Adrenal gland (tissue), 5 donors: ENCODE measurements around the gene CORO2A.

Experiments
- CTCF ChIP-seq, 6 experiments: fragments of 450-650 bp in 4 of 6; fragments of 200-600 bp in 2 of 6; sonication (generic) in 1 of 6; IDR thresholded peaks; 1 replicate in 5 of 6; 2 replicates in 1 of 6; pipeline versions ENCODE4 v1.5.1 to v1.8.0; 2016 to 2021; ENCODE audit warnings: antibody characterized with exemption in 6 of 6, mild to moderate bottlenecking in 2 of 6, moderate library complexity in 1 of 6
- POLR2A ChIP-seq, 2 donors: fragments of 450-650 bp; IDR thresholded peaks; one replicate each; pipeline ENCODE4 v1.6.1; 2017; ENCODE audit warnings: antibody characterized with exemption in 2 of 2, mild to moderate bottlenecking in 2 of 2, moderate library complexity in 1 of 2
- donor health status: DM: no; HTN: no; CAD: no.

DNA sequence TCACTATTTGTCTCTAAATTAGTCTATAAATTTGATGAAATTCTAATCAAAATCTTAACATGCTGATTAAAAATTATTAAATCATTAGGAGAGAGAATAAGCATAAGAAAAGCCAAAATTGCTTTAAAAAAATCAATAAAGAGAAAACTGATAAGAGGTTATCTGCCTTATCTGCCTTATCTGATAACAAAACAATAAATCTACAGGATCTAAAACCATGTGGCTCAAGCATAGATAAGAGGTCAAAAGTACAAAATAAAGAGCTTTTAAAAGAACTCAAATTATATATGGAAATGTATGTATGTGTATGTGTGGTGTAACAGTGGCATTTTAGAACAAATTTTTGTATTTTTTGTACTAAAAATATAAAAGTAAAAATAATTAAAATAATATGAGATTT, 92.0 kb downstream of the CORO2A start:
- no peak for TF ChIP-seq CTCF (IDR thresholded peaks at IDR 0.05)
- no peak for TF ChIP-seq POLR2A (IDR thresholded peaks at IDR 0.05)
